ENCODE results near the gene SPDYA.

SPDYA gene

GRCh38 chr2:28833740-28834470, 23.3 kb downstream of the SPDYA start:
- DNase-seq, result no peak

- peak; percentile 45 for DNase-seq
Observed at GRCh38 chr2:28835781-28836180, 25.1 kb downstream of the SPDYA start.

GRCh38 chr2:28838971-28839370, 28.3 kb downstream of the SPDYA start:
- no peak for DNase-seq

- no peak for DNase-seq
Observed at GRCh38 chr2:28842042-28842441, 31.4 kb downstream of the SPDYA start.

GRCh38 chr2:28855193-28855592, 44.6 kb downstream of the SPDYA start:
- peak; percentile 7 for DNase-seq

- DNase-seq, result no peak
Observed at GRCh38 chr2:28855977-28856376, 45.3 kb downstream of the SPDYA start.

GRCh38 chr2:28868611-28869010, 58.0 kb downstream of the SPDYA start:
- DNase-seq, result no peak

GRCh38 chr2:28869494-28870145, 59.0 kb downstream of the SPDYA start:
- no peak for DNase-seq

- DNase-seq, result peak; percentile 94
Observed at GRCh38 chr2:28870146-28870891, 59.7 kb downstream of the SPDYA start, which contains the start of gene TRMT61B. TRMT61B (minus strand) TSS chr2:28870309; CDS start chr2:28870277, 32 bp downstream.

- no peak for DNase-seq
Observed at GRCh38 chr2:28871620-28872019, 61.0 kb downstream of the SPDYA start.

GRCh38 chr2:28880193-28880592, 69.6 kb downstream of the SPDYA start:
- no peak for DNase-seq

GRCh38 chr2:28893488-28893887, 82.9 kb downstream of the SPDYA start:
- DNase-seq, result no peak

GRCh38 chr2:28894470-28895188, 84.0 kb downstream of the SPDYA start, which contains the start of gene WDR43:
WDR43 (plus strand) TSS chr2:28894667; CDS start chr2:28894699, 32 bp downstream.
- DNase-seq, result peak; percentile 99

GRCh38 chr2:28895189-28895893, 84.7 kb downstream of the SPDYA start:
- DNase-seq, result peak; percentile 28

- DNase-seq, result peak; percentile 65
Observed at GRCh38 chr2:28896906-28897305, 86.3 kb downstream of the SPDYA start.

- DNase-seq, result no peak
Observed at GRCh38 chr2:28898048-28898447, 87.4 kb downstream of the SPDYA start.

Data from fibroblast of skin of right biceps (primary cell).